Stomach smooth muscle (tissue), 2 donors: ENCODE measurements around the gene SLCO4A1.

ENCODE experiments used
- H3K27ac ChIP-seq: one replicate; pipeline ENCODE4 v1.7.0; 2013; ENCODE audit warnings: mild to moderate bottlenecking, low read length, inconsistent platforms
- H3K27me3 ChIP-seq, 2 donors: one replicate each; pipeline ENCODE4 v1.7.0; 2013; ENCODE audit warnings: low read length in 2 of 2; ENCODE audit not compliant: insufficient read depth in 2 of 2, control insufficient read depth in 1 of 2
- H3K36me3 ChIP-seq, 2 donors: one replicate each; pipeline ENCODE4 v1.7.0; 2013; ENCODE audit warnings: low read length in 2 of 2; ENCODE audit not compliant: control insufficient read depth in 2 of 2, insufficient read depth in 2 of 2
- H3K4me1 ChIP-seq: one replicate; pipeline ENCODE4 v1.7.0; 2013; ENCODE audit warnings: low read length; ENCODE audit not compliant: control insufficient read depth, insufficient read depth
- H3K4me3 ChIP-seq, 2 donors: one replicate each; pipeline ENCODE4 v1.7.0; 2013; ENCODE audit warnings: low read length in 2 of 2
- H3K9ac ChIP-seq, 2 donors: one replicate each; pipeline ENCODE4 v1.7.0; 2013; ENCODE audit warnings: low read length in 2 of 2, mild to moderate bottlenecking in 1 of 2
- H3K9me3 ChIP-seq, 2 donors: one replicate each; pipeline ENCODE4 v1.7.0; 2013; ENCODE audit warnings: low read length in 2 of 2; ENCODE audit not compliant: control insufficient read depth in 2 of 2
- donor health status: healthy.
- donor health status: Pancreatic carcinoma.

SLCO4A1 gene

GRCh38 chr20:62653951-62654685, 11.8 kb downstream of the SLCO4A1 start:
- Histone ChIP-seq H3K4me3 (no peak overlapping the region), H3K27me3 (no peaks in the 10 kb centered on the region), H3K9ac (no peak overlapping the region), H3K9me3 (no peaks in the 10 kb centered on the region), H3K4me1 (peaks cover 25% of the 10 kb centered on the region), H3K36me3 (no peaks in the 10 kb centered on the region), H3K27ac (no peak overlapping the region)

GRCh38 chr20:62655282-62656196, 13.2 kb downstream of the SLCO4A1 start:
- Histone ChIP-seq H3K36me3 (no peaks in the 10 kb centered on the region), H3K4me3 (no peak overlapping the region), H3K4me1 (peaks cover 25% of the 10 kb centered on the region), H3K9ac (no peak overlapping the region), H3K27ac (no peak overlapping the region), H3K9me3 (no peaks in the 10 kb centered on the region), H3K27me3 (no peaks in the 10 kb centered on the region)

- no peak overlapping the region for H3K27ac ChIP-seq
- peaks cover 20% of the 10 kb centered on the region for H3K4me1 ChIP-seq
- no peak overlapping the region for H3K4me3 ChIP-seq
- H3K9me3 ChIP-seq, result no peaks in the 10 kb centered on the region
- H3K27me3 ChIP-seq, result no peaks in the 10 kb centered on the region
- no peak overlapping the region for H3K9ac ChIP-seq
- no peaks in the 10 kb centered on the region for H3K36me3 ChIP-seq
Measured at GRCh38 chr20:62656197-62656918, 14.1 kb downstream of the SLCO4A1 start.

GRCh38 chr20:62656919-62657588, 14.8 kb downstream of the SLCO4A1 start:
- H3K4me1 ChIP-seq, result peaks cover 16% of the 10 kb centered on the region
- H3K27ac ChIP-seq, result no peak overlapping the region
- H3K36me3 ChIP-seq, result no peaks in the 10 kb centered on the region
- no peak overlapping the region for H3K9ac ChIP-seq
- H3K27me3 ChIP-seq, result no peaks in the 10 kb centered on the region
- H3K9me3 ChIP-seq, result no peaks in the 10 kb centered on the region
- no peak overlapping the region for H3K4me3 ChIP-seq

GRCh38 chr20:62657589-62657942, 15.3 kb downstream of the SLCO4A1 start:
- Histone ChIP-seq H3K27ac (no peak overlapping the region), H3K9me3 (no peaks in the 10 kb centered on the region), H3K4me1 (peaks cover 12% of the 10 kb centered on the region), H3K9ac (no peak overlapping the region), H3K27me3 (no peaks in the 10 kb centered on the region), H3K36me3 (no peaks in the 10 kb centered on the region), H3K4me3 (no peak overlapping the region)

GRCh38 chr20:62657956-62658355, 15.7 kb downstream of the SLCO4A1 start:
- Histone ChIP-seq H3K4me1 (peaks cover 8% of the 10 kb centered on the region), H3K9me3 (no peaks in the 10 kb centered on the region)

GRCh38 chr20:62658593-62659178, 16.4 kb downstream of the SLCO4A1 start:
- H3K9ac ChIP-seq, result no peak overlapping the region
- no peaks in the 10 kb centered on the region for H3K27me3 ChIP-seq
- H3K9me3 ChIP-seq, result no peaks in the 10 kb centered on the region
- no peak overlapping the region for H3K4me3 ChIP-seq
- H3K27ac ChIP-seq, result no peak overlapping the region
- H3K36me3 ChIP-seq, result no peaks in the 10 kb centered on the region
- peaks cover 4% of the 10 kb centered on the region for H3K4me1 ChIP-seq

More at GRCh38 chr20:62657956-62658355, 15.7 kb downstream of the SLCO4A1 start:
- H3K36me3 ChIP-seq, result no peaks in the 10 kb centered on the region
- H3K27ac ChIP-seq, result no peak overlapping the region
- H3K27me3 ChIP-seq, result no peaks in the 10 kb centered on the region
- no peak overlapping the region for H3K4me3 ChIP-seq
- H3K9ac ChIP-seq, result no peak overlapping the region

- H3K4me3 ChIP-seq, result no peak overlapping the region
- H3K36me3 ChIP-seq, result no peaks in the 10 kb centered on the region
- peaks cover under 1% of the 10 kb centered on the region for H3K4me1 ChIP-seq
- H3K27ac ChIP-seq, result no peak overlapping the region
- H3K9me3 ChIP-seq, result no peaks in the 10 kb centered on the region
- no peak overlapping the region for H3K9ac ChIP-seq
- no peaks in the 10 kb centered on the region for H3K27me3 ChIP-seq
Measured at GRCh38 chr20:62659488-62660239, 17.4 kb downstream of the SLCO4A1 start.

GRCh38 chr20:62660240-62660615, 17.9 kb downstream of the SLCO4A1 start:
- Histone ChIP-seq H3K27ac (no peak overlapping the region), H3K27me3 (no peaks in the 10 kb centered on the region), H3K9me3 (no peaks in the 10 kb centered on the region), H3K36me3 (no peaks in the 10 kb centered on the region), H3K4me3 (no peak overlapping the region), H3K9ac (no peak overlapping the region), H3K4me1 (no peaks in the 10 kb centered on the region)
